RPMI8226 (cell line): ENCODE results near the gene RIT2.
A peak's percentile ranks its signal among the peaks of the same experiment; 100 is the strongest.
"Not testable (repeated sequence)": the region's sequence is repeated elsewhere in the genome, so short reads cannot be mapped to it uniquely, and the experiment has no call there.

ENCODE experiments used
- DNase-seq: peaks from one replicate; pipeline ENCODE4 v3.0.0-alpha.2; 2015

Gene RIT2

DNA sequence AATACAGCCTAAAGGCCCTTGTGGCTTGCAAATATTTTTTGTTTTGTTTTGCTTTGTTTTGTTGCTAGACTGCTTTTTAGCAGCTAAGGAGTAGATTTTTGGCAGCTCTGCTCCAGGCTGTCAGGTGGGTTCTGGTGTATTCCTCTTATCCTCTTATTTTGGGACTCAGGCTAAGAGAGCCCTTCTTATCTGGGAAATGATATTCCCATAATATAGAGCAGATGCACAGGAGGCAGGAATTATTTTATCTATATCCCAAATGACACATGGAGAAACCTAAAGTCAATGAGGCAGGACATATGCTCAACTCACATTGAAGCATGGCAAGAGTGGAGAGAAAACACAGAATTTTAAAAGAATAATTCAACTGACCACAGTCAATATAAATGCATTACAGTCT is 369.6 kb downstream of the RIT2 start:
- no peak for DNase-seq

DNA sequence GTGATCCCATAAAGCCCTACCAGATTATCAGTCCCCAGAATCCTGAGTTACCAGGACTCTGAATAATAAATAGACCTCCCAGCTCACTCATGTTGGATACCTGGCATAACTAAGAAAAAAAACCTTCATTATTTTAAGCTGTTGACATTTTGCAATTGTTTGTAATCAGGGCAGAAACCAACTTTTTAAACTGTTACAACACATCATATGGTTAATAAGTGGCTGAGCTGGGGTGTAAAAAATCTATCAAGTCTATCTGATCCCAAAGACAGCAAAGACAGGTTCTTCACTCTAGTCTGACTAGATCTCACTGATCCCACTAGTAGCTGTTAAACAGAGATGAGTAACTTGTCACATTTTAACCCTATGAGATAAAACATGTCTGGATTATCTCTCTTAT is 370.3 kb downstream of the RIT2 start:
- DNase-seq, result no peak

DNA sequence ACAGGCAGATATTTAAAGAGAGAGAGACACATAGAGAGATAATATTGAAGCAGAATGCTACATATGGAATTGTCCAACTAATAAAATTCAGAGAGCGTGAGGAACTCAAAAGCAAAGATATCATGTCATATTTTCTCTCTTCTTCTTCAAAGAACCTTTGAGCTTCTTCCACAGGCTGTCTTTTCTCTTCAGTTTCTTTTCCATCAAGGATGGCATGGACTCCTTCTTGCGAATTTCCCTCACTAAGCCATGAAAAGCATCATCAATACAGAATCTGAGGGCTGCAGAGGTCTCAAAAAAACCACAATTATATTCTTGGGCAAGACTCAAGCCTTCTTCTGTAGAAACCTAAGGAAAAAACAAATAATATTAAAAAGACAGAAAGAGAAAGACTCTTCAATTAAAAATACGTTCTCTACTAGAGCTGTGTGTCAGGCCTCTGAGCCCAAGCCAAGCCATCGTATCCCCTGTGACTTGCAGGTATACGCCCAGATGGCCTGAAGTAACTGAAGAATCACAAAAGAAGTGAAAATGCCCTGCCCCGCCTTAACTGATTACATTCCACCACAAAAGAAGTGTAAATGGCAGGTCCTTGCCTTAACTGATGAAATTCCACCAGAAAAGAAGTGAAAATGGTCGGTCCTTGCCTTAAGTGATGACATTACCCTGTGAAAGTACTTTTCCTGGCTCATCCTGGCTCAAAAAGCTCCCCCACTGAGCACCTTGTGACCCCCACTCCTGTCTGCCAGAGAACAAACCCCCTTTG is 371.9 kb downstream of the RIT2 start:
- no peak for DNase-seq

DNA sequence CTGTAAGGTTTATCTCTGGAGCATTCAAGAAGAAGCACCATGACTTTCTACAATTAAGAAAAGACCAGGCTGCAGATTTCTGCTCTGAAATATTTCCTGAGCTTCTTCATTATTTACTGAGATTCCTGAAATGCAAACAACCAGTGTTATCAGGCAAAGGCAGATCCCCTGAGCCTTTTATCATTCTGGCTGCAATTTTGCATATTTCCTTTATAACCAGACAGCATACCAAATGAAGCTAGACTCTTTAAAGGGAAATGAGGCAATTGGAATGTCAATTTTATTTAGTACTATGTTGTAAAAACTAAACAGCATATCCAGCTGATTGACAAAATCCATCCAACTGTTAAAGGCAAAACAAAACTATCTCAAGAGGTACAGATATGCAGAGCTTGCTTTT is 372.5 kb downstream of the RIT2 start:
- no peak for DNase-seq

DNA sequence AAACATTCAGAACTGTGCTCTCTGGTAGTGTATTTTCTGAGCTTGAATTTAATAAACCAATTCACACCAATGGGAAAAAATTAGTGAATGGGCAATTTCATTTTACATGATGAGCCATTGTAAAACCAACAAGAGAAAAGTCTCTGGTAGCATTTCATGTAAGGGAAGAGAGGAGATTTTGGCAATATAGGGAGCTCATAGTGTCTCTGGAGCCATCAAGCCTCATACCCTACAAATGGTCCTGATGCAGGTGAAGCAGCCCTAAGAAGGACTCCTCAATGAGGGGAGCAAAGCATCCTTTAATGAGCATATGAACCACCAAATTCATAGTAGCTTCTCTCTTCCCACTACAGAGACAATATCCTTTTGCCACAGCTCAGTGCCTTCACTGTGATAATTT is 373.0 kb downstream of the RIT2 start:
- DNase-seq, result no peak

DNA sequence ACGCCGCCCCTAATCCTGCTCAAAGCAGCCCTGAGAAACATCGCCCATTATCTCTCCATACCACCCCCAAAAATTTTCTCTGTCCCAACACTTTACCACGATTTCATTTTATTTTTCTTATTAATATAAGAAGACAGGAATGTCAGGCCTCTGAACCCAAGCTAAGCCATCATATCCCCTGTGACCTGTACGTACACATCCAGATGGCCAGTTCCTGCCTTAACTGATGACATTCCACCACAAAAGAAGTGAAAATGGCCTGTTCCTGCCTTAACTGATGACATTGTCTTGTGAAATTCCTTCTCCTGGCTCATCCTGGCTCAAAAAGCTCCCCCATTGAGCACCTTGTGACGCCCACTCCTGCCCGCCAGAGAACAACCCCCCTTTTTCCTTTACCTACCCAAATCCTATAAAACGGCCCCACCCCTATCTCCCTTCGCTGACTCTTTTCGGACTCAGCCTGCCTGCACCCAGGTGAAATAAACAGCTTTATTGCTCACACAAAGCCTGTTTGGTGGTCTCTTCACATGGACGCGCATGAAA is 373.6 kb downstream of the RIT2 start:
- DNase-seq, result not testable (repeated sequence)

DNA sequence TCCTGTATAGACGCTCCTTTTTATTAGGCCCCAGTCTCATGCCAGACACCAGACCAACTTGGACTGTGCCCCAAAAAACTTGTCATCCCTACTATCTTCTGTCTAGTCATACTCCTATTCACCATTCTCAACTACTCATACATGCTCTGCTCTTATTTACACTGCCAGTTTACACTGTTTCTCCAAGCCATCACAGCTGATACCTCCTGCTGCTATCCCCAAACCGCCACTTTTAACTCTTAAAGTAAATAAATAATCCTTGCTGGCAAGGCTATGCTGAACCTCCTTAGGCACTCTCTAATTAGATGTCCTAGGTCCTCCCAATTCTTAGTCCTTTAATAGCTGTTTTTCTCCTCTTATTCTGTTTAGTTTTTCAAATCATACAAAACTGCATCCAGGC is 374.2 kb downstream of the RIT2 start:
- not testable (repeated sequence) for DNase-seq

DNA sequence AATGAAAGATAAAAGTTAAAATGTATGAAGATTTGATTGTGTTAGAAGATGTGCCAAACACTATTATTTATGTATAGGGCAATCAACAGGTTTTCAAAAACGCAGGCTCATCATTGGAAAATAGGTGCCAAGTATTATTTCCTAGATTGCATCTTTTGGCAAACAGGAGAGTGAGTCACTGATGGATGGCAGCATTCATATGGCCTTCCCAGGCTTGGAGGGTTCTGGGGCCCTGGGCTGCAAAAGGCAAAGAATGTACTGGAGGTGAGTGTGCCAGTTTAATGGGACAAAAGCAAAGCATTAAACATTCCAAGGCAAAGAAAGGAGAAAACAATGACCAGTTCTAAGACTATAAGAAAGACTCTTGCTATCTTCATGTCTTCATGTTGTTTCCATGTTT is 379.4 kb downstream of the RIT2 start:
- no peak for DNase-seq

DNA sequence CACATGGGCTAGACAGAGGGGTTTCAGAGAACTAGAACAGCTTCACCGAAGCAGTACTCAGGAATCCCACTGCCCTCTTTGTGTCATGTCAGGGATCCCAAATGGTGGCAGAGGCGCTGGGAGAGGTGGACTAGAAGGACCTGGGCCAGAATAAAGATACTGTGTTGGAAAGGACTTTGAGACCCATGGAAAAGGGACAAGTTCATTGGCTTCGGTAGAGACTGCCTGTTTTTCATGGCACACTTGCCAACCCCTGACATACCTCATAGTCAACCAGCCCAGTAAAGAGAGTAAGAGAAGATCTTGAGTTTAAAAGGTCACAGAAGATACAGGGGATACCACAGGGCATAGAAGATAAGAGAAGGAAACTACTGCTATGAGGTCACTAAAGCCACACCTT is 381.0 kb downstream of the RIT2 start:
- DNase-seq, result no peak

DNA sequence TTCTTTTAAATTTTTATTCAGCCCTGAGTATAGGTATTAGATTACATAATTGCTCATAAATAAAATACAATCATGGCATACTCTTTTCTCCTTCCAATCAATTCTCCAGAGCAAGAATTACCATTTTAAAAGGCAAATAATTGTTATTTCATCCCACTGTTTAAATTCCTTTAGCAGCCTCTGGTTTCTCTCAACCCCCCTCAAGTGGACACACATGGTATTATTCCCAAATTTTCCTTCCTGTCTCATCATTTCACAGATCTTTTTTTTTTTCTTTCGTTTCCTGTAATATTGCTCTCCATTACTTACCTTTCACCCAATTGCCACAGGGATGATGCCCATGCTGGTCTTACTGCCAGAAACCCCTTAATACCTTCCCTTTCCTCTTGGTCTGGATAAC is 385.2 kb downstream of the RIT2 start:
- DNase-seq, result no peak

DNA sequence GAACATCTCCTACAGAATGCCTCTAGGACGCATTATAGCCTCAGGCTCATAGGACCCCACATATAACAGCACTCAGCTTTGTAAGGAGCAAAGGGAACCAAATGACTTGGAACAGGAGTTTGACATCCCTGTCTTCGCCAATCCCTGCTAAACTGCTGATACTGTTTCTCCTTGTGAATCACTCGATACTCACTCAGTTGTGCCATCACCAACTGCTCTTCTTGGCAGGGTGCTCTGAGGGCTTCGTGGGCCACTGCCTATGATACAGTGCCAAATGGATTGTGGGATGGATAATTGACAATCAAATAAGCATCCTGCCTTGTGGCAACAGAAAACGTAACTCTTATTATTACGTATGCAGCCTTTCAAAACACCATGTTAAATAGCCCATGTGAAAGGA is 396.3 kb downstream of the RIT2 start:
- DNase-seq, result no peak

DNA sequence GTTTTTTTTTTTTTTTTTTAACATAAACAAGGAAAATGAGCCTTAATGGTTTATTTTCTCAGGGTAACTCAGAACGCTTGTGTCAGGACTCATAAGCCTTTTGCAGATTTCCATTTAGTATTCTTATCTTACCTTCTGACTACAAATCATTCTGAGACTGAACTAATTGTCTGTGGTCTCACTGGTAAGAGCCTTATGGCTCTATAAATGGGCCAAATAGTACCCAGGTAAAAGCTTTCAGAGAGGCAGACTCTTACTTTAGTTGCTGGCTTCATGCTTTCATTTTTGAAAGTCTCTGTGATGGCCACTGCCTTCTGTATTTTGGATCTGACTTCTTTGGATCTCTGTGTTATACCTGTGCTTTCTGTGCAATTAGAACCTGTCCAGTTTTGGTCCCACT is 403.4 kb downstream of the RIT2 start:
- no peak for DNase-seq

DNA sequence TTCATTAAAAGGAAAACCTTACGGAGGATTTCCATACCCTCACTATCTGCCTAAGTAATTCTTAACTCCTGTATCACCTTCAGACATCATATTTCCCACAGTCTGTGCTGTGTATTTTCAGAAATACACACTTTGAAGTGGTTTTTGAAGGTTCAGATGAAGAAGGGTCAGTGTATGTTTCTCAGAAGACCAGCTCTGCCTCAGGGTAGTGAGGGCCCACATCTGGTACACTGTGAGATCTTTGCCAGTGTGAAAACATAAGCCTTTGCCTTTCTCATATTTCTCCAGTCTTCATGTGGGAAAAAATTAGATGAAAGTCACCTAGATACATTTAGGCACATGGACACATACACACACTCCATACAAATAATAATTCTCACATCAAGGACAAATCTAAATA is 408.4 kb downstream of the RIT2 start:
- no peak for DNase-seq

DNA sequence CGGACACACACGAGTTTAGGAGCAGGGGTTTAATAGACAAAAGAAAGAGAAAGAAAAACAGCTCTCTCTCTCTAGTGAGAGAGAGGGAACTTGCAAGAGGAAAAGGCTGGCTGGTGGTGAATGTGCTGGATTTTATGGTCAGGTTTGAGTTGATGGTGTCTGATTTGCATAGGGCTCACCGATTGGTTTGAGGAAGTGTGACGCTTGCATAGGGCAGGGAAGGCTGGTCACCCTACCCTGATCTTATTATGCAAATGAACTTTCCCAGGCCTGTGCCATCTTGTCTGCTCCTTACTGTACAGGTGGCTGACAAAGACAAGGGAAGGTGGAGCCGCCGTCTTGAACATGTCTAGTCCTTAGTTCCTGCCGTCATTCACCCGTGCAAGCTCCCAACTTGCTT is 408.9 kb downstream of the RIT2 start:
- peak; percentile 43 for DNase-seq

DNA sequence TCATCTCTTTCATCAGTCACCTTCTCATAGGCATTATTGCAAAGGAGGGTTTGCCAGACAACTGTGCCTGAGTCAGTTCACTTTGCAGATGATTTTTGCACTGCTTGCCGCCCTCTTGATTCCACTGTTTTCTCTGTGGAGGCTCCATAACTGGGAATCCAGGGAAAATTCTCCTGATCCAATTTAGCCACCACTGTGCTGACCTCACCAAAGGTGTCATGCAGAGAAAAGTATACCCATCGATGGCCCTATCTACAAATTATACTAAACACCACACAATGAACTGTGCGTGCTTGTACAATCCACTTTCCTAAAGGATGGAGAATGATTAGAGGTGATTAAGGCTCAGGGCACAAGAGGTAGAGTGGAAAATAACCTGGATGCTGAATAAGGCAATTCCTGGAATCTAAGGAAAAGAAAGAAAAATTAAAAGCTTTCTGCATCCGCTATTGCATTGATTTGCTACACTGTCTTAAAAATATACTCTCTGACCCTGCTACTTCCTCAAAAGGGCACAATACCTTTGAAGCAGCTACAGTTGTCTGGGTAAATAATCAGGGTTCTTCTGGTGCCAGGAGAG is 409.4 kb downstream of the RIT2 start:
- no peak for DNase-seq
